Islet precursor cell (in vitro differentiated cells): ENCODE results near the gene AP2A1.

Experiments
- DNase-seq: peaks from one replicate; pipeline ENCODE4 v3.0.0-alpha.2; 2018

The AP2A1 gene

GRCh38 chr19:49766007-49766929 lies 533 bp upstream of the AP2A1 start:
- DNase-seq, result peak; percentile 100

- DNase-seq, result no peak
Measured at GRCh38 chr19:49767381-49767780, 580 bp downstream of the AP2A1 start.

GRCh38 chr19:49767967-49768581 lies 1.3 kb downstream of the AP2A1 start:
- no peak for DNase-seq

GRCh38 chr19:49770529-49770928 lies 3.7 kb downstream of the AP2A1 start:
- no peak for DNase-seq

- DNase-seq, result no peak
Measured at GRCh38 chr19:49771674-49772139, 4.9 kb downstream of the AP2A1 start.

GRCh38 chr19:49772850-49773432 lies 6.1 kb downstream of the AP2A1 start:
- DNase-seq, result no peak

- DNase-seq, result no peak
Measured at GRCh38 chr19:49773663-49774350, 7.0 kb downstream of the AP2A1 start.

GRCh38 chr19:49774969-49775368 lies 8.2 kb downstream of the AP2A1 start:
- DNase-seq, result no peak

- DNase-seq, result no peak
Measured at GRCh38 chr19:49775742-49776370, 9.1 kb downstream of the AP2A1 start.

GRCh38 chr19:49776371-49776764 lies 9.6 kb downstream of the AP2A1 start:
- no peak for DNase-seq

GRCh38 chr19:49779731-49780555 lies 13.1 kb downstream of the AP2A1 start:
- no peak for DNase-seq

GRCh38 chr19:49780861-49781260 lies 14.1 kb downstream of the AP2A1 start:
- no peak for DNase-seq

- no peak for DNase-seq
Measured at GRCh38 chr19:49781394-49781793, 14.6 kb downstream of the AP2A1 start.

GRCh38 chr19:49782515-49782914 lies 15.7 kb downstream of the AP2A1 start:
- no peak for DNase-seq

- DNase-seq, result peak; percentile 96
Measured at GRCh38 chr19:49786376-49786820, 19.6 kb downstream of the AP2A1 start.

GRCh38 chr19:49787746-49788145 lies 20.9 kb downstream of the AP2A1 start:
- DNase-seq, result no peak

GRCh38 chr19:49788857-49789256 lies 22.1 kb downstream of the AP2A1 start:
- DNase-seq, result no peak

- DNase-seq, result no peak
Measured at GRCh38 chr19:49790866-49791265, 24.1 kb downstream of the AP2A1 start.

GRCh38 chr19:49791776-49792445 lies 25.1 kb downstream of the AP2A1 start:
- DNase-seq, result no peak

- DNase-seq, result no peak
Measured at GRCh38 chr19:49792829-49793560, 26.2 kb downstream of the AP2A1 start.

- peak; percentile 96 for DNase-seq
Measured at GRCh38 chr19:49793561-49793840, 26.7 kb downstream of the AP2A1 start.
